MM.1S (cell line): Measurements from ENCODE around the gene EML3.
"Not testable (repeated sequence)": the region's sequence is repeated elsewhere in the genome, so short reads cannot be mapped to it uniquely, and the experiment has no call there.

Experiments used
- DNase-seq: peaks from one replicate; pipeline ENCODE4 v3.0.0-alpha.2; 2015
- H2AFZ ChIP-seq: fragments of 300-600 bp; sonication (generic); 2 replicates; pipeline ENCODE4 v1.6.0; 2016; ENCODE audit warnings: antibody characterized with exemption, low read length
- H3F3A ChIP-seq: fragments of 300-600 bp; sonication (generic); 2 replicates; pipeline ENCODE4 v1.6.1; 2016; ENCODE audit warnings: mild to moderate bottlenecking, antibody characterized with exemption, low read length, moderate library complexity, mixed read lengths; ENCODE audit not compliant: insufficient read depth
- H3K27ac ChIP-seq: fragments of 300-600 bp; sonication (generic); 2 replicates; pipeline ENCODE4 v1.5.1; 2016; ENCODE audit warnings: mild to moderate bottlenecking, low read length
- H3K27me3 ChIP-seq: fragments of 300-600 bp; sonication (generic); replicated peaks from 2 replicates; pipeline ENCODE4 v1.6.0; 2016; ENCODE audit warnings: low read length; ENCODE audit not compliant: insufficient read depth
- H3K36me3 ChIP-seq: fragments of 300-600 bp; sonication (generic); replicated peaks from 2 replicates; pipeline ENCODE4 v1.6.1; 2016; ENCODE audit warnings: mild to moderate bottlenecking, low read length, mixed read lengths; ENCODE audit not compliant: insufficient read depth
- H3K4me1 ChIP-seq: fragments of 300-600 bp; sonication (generic); 2 replicates; pipeline ENCODE4 v1.6.1; 2016; ENCODE audit warnings: low read length, mixed read lengths
- H3K4me2 ChIP-seq: fragments of 300-600 bp; sonication (generic); 2 replicates; pipeline ENCODE4 v1.6.0; 2016; ENCODE audit warnings: low read depth, low read length
- H3K4me3 ChIP-seq: fragments of 300-600 bp; sonication (generic); 2 replicates; pipeline ENCODE4 v1.5.1; 2016; ENCODE audit warnings: low read length, mixed read lengths
- H3K79me2 ChIP-seq: fragments of 300-600 bp; sonication (generic); 2 replicates; pipeline ENCODE4 v1.6.1; 2016; ENCODE audit warnings: mixed run types, low read length, mixed read lengths
- H3K9ac ChIP-seq: fragments of 300-600 bp; sonication (generic); 2 replicates; pipeline ENCODE4 v1.6.1; 2016; ENCODE audit warnings: low read length, mixed read lengths
- H3K9me2 ChIP-seq: fragments of 300-600 bp; sonication (generic); replicated peaks from 2 replicates; pipeline ENCODE4 v1.6.1; 2016; ENCODE audit warnings: mild to moderate bottlenecking, low read length, mixed read lengths; ENCODE audit not compliant: insufficient read depth
- H3K9me3 ChIP-seq: fragments of 300-600 bp; sonication (generic); replicated peaks from 2 replicates; pipeline ENCODE4 v1.6.1; 2016; ENCODE audit warnings: mild to moderate bottlenecking, low read length, mixed read lengths; ENCODE audit not compliant: insufficient read depth
- H4K20me1 ChIP-seq: fragments of 300-600 bp; sonication (generic); 2 replicates; pipeline ENCODE4 v1.6.1; 2016; ENCODE audit warnings: mild to moderate bottlenecking, low read length, moderate library complexity, mixed read lengths; ENCODE audit not compliant: insufficient read depth
- EZH2 ChIP-seq: fragments of 300-600 bp; sonication (generic); optimal IDR thresholded peaks from 2 replicates; pipeline ENCODE3; 2017; ENCODE audit warnings: low read depth, mild to moderate bottlenecking, antibody characterized with exemption, low read length, mixed read lengths
- EZH2phosphoT487 ChIP-seq: fragments of 300-600 bp; sonication (generic); IDR thresholded peaks from 2 replicates; pipeline ENCODE4 v1.6.1; 2018; ENCODE audit warnings: antibody characterized with exemption, low read length
- TF ChIP-seq, protein P1 (sequence below): fragments of 300-600 bp; sonication (generic); IDR thresholded peaks from 2 replicates; pipeline ENCODE4 v1.5.1; 2016; ENCODE audit warnings: antibody characterized with exemption, low read length, mixed read lengths

EML3 gene

DNA sequence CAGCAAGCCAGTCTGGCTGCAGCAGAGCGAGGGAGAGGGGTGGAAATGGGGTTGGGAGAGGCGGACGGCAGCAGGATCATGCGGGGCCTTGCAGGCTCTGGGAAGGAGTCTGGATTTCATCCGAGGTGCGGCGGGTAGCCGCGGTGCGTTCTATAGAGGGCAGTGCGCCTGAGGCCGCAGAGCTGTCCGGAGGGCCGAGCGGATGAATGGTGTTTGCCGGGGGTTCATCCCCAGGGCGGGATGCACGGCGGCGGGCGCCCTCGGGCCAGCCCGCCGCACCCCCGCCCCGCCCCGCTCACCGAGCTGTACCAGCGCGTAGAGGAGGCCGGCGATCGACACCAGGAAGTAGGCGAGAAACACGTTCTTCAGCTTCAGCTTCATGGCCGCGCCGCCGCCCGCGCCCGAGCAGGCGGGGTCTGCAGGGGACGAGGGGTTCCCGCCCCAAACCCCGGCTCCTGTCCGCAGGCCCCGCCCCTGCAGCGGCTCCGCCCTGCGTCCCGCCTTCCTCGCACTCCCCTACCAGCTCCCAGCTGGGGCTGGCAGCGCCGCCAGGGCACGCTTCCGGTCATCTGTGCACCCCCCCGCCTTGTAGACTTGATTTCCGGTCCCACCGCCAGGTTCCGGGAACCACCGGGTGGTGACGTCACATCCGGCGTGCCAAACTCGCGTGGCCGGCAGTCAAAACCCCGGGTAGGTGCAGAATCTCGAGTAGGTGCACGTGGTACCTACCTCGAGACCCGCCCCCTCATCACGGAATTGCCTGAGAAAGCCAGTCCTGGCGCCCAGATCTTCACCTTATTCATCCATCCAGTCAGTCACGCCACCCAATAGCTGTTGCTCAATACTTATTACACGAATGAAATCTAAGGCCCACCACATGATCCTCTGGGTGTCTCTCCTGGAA, 9.2 kb upstream of the EML3 start, which contains the start of gene B3GAT3:
B3GAT3 (minus strand) TSS at position 420 of the 904 bp plus-strand sequence; CDS start at position 381, 39 bp downstream.
- no peaks in the 10 kb centered on the region for H4K20me1 ChIP-seq
- H3K4me3 ChIP-seq, result peak within 1 kb of the TSS; percentile 80
- 0 out of 2 replicates have a peak, but pooled peaks cover under 1% of the 10 kb centered on the region for H3K36me3 ChIP-seq
- peaks cover 25% of the 10 kb centered on the region for H3F3A ChIP-seq
- H3K4me2 ChIP-seq, result peak within 1 kb of the TSS; percentile 55
- H3K9ac ChIP-seq, result peak within 1 kb of the TSS; percentile 73
- H3K4me1 ChIP-seq, result peaks cover 10% of the 10 kb centered on the region
- H2AFZ ChIP-seq, result peak within 1 kb of the TSS; percentile 35
- H3K27me3 ChIP-seq, result no peaks in the 10 kb centered on the region
- no peak for TF ChIP-seq EZH2phosphoT487
- TF ChIP-seq EZH2, result no peak
- TF ChIP-seq, protein P1, sequence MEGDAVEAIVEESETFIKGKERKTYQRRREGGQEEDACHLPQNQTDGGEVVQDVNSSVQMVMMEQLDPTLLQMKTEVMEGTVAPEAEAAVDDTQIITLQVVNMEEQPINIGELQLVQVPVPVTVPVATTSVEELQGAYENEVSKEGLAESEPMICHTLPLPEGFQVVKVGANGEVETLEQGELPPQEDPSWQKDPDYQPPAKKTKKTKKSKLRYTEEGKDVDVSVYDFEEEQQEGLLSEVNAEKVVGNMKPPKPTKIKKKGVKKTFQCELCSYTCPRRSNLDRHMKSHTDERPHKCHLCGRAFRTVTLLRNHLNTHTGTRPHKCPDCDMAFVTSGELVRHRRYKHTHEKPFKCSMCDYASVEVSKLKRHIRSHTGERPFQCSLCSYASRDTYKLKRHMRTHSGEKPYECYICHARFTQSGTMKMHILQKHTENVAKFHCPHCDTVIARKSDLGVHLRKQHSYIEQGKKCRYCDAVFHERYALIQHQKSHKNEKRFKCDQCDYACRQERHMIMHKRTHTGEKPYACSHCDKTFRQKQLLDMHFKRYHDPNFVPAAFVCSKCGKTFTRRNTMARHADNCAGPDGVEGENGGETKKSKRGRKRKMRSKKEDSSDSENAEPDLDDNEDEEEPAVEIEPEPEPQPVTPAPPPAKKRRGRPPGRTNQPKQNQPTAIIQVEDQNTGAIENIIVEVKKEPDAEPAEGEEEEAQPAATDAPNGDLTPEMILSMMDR, result no peak
- H3K79me2 ChIP-seq, result peaks cover 14% of the 10 kb centered on the region
- H3K9me2 ChIP-seq, result no peaks in the 10 kb centered on the region
- H3K9me3 ChIP-seq, result no peaks in the 10 kb centered on the region
- H3K27ac ChIP-seq, result peak within 1 kb of the TSS; percentile 59; the same call in 1 of the 2 replicates
- peak; percentile 99 for DNase-seq

DNA sequence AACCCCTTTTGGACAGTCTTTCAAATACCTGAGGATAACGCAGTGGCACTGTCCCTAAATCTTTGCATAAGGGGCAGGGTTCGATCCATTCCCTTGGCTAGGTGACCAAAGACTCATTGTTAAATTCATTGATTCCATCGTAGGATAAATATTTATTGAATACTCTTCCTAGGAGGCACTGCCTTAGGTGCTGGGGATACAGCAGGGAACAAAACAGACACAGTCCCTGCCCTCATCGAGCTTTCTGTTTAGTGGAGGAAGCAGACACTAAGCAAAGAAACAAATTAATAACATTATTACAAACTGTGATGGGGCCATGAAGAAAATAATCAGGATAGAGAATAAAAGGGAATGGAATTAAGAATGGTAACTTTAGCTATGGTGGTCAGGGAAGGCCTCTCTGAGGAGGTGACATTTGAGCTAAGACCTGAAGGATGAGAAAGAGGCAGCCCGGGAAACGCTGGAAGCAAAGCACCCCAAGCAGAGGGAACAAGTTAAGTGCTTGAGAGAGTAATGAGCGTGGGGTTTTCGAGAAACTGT, 8.5 kb upstream of the EML3 start:
- H2AFZ ChIP-seq, result peak overlapping the region; percentile 35
- peak overlapping the region; percentile 59; the same call in 1 of the 2 replicates for H3K27ac ChIP-seq

DNA sequence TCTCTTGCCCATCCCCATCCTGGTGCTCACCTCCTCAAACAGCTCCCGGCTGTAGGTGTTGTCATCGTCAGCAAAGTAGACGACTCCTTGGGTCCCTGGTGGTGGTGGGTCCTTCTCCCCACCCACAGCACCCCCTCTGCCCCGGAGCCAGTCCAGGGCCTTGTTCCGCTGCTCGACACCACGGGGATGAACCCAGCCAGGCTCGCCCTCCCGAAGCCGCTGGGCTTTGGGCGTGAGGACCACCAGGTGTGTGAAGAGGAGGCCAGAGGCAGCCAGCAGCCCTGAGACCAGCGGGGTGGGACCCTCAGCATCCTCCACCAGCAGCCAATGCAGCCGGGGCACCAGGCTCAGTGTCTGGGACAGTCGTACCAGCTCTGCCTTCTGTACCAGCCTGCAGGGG, 4.4 kb upstream of the EML3 start:
- H3K27me3 ChIP-seq, H3K36me3 ChIP-seq, DNase-seq, H3K9me2 ChIP-seq, H3K27ac ChIP-seq, H3K4me3 ChIP-seq, H3K9me3 ChIP-seq, H4K20me1 ChIP-seq, H2AFZ ChIP-seq, H3K9ac ChIP-seq, H3K4me2 ChIP-seq: not testable (repeated sequence)
- peaks cover 21% of the 10 kb centered on the region for H3K4me1 ChIP-seq
- H3F3A ChIP-seq, result peaks cover 22% of the 10 kb centered on the region
- peaks cover 14% of the 10 kb centered on the region for H3K79me2 ChIP-seq

More for the DNA sequence above, 8.5 kb upstream of the EML3 start:
- H3K79me2 ChIP-seq, result peaks cover 14% of the 10 kb centered on the region
- H3K9me2 ChIP-seq, result no peaks in the 10 kb centered on the region
- H4K20me1 ChIP-seq, result no peaks in the 10 kb centered on the region
- peak overlapping the region; percentile 73 for H3K9ac ChIP-seq
- no peaks in the 10 kb centered on the region for H3K9me3 ChIP-seq
- H3K4me2 ChIP-seq, result peak overlapping the region; percentile 55
- peaks cover 10% of the 10 kb centered on the region for H3K4me1 ChIP-seq
- no peaks in the 10 kb centered on the region for H3K27me3 ChIP-seq
- H3K4me3 ChIP-seq, result peak overlapping the region; percentile 80
- H3F3A ChIP-seq, result peaks cover 25% of the 10 kb centered on the region
- TF ChIP-seq EZH2 (no peak), EZH2phosphoT487 (no peak)
- TF ChIP-seq, protein P1, result no peak
- no peak for DNase-seq
- H3K36me3 ChIP-seq, result no peaks in the 10 kb centered on the region
